ENCODE data around the gene ITPR1. TPM values are rescaled to one million over a fixed set of nuclear protein-coding genes. Genes with fewer than 3 reads are reported as not detected.

Gene ITPR1
- total and polyA plus RNA-seq, 8 donors, result 34.8 to 57.3 (median 42.0) TPM

DNA sequence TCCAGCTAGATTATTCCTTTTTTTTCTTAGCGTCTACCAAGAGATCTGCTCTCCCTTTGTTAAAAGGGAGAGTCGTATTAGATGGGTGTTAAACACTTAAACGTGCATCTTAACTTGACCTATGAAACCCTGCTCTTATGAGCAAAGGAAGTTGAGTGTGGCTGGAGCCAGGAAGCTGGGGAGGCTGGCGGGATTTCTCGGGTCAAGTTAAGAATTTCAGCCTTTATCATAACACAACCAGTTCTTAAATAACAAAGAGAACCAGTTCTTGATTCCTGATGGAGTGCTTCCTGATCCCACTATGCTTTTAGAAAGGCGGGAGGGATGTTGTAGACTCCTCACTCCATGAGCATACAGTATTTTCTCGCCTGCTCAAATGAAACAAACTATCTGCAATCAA lies 215.1 kb downstream of the ITPR1 start:
- no peak for ATAC-seq
- no peak overlapping the region for H3K4me3 ChIP-seq
- no peak for TF ChIP-seq CTCF (IDR thresholded peaks at IDR 0.05)
- DNase-seq, result no peak
- no peaks in the 10 kb centered on the region for H3K9me3 ChIP-seq
- no peaks in the 10 kb centered on the region for H3K27me3 ChIP-seq
- H3K27ac ChIP-seq, result no peak overlapping the region
- intact Hi-C loops (cut with DNase I), result no loop called here
- peaks cover 0 to 28% of the 10 kb centered on the region in 2 donors for H3K36me3 ChIP-seq
- H3K4me1 ChIP-seq, result peaks cover 0 to 24% of the 10 kb centered on the region in 2 donors

DNA sequence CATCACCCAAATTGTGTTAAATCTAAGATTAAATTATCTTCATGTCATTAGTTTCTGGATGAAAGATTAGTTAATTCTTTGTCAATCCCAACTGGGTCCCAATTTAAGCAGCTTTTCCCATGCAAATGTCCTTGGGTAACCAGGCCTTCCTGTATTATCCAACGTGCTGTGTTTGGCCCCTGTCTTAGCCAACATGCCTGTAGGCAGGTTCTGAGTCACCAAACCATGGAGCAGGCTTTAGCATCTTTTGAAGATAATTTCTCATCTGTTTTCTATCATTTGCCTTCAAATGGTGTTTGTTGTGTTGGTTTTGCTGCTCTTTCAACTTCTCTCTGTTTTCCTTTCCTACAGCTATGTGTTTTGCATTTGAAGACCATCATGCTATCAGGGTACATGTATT lies 216.2 kb downstream of the ITPR1 start:
- Histone ChIP-seq H3K4me3 (no peak overlapping the region), H3K27ac (no peak overlapping the region), H3K4me1 (peaks cover 0 to 16% of the 10 kb centered on the region in 2 donors), H3K27me3 (no peaks in the 10 kb centered on the region), H3K36me3 (peaks cover 0 to 32% of the 10 kb centered on the region in 2 donors), H3K9me3 (no peaks in the 10 kb centered on the region)
- no peak for DNase-seq
- ATAC-seq, result no peak
- TF ChIP-seq CTCF (IDR thresholded peaks at IDR 0.05), result no peak
- intact Hi-C loops (cut with DNase I), result no loop called here

DNA sequence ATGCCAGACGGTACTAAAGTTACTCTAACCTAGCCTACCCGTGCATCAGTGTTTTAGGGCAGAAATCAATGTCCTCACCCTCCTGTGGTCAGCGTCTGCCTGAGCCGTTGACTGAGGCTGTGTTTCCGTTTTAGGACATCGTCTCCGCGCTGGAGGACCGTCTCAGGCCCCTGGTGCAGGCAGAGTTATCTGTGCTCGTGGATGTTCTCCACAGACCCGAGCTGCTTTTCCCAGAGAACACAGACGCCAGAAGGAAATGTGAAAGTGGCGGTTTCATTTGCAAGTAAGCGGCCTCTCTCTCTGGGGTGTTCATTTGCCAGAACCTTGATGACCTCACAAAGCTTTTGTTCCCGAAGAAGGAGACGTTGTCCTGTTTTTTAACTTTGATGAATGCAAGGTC lies 217.0 kb downstream of the ITPR1 start:
- DNase-seq, result no peak
- Histone ChIP-seq H3K36me3 (peaks cover 0 to 32% of the 10 kb centered on the region in 2 donors), H3K4me3 (no peak overlapping the region), H3K27me3 (no peaks in the 10 kb centered on the region), H3K4me1 (peaks cover 0 to 16% of the 10 kb centered on the region in 2 donors), H3K9me3 (no peaks in the 10 kb centered on the region), H3K27ac (no peak overlapping the region)
- no peak for ATAC-seq
- TF ChIP-seq CTCF (IDR thresholded peaks at IDR 0.05), result no peak
- intact Hi-C loops (cut with DNase I), result loop anchor here in 1 of 2 donors (5.0 kb wide), 1 partner anchor 347 kb away; no protein-coding TSS in a partner anchor

- DNase-seq (no peak), ATAC-seq (peak; percentile 39)
- Histone ChIP-seq H3K36me3 (peaks cover 0 to 24% of the 10 kb centered on the region in 2 donors), H3K4me1 (peaks cover 0 to 16% of the 10 kb centered on the region in 2 donors), H3K4me3 (no peak overlapping the region), H3K27ac (peak overlapping the region; percentile 68 to 76), H3K27me3 (no peaks in the 10 kb centered on the region), H3K9me3 (no peaks in the 10 kb centered on the region)
- TF ChIP-seq CTCF (IDR thresholded peaks at IDR 0.05), result no peak
- intact Hi-C loops (cut with DNase I), result loop anchor here in 1 of 2 donors (5.0 kb wide), 1 partner anchor 346 kb away; no protein-coding TSS in a partner anchor
Observed at GRCh38 chr3:4711680-4711992, 218.5 kb downstream of the ITPR1 start.

- Histone ChIP-seq H3K4me3 (no peak overlapping the region), H3K27me3 (no peaks in the 10 kb centered on the region), H3K36me3 (peaks cover 0 to 19% of the 10 kb centered on the region in 2 donors), H3K9me3 (no peaks in the 10 kb centered on the region), H3K27ac (peak overlapping the region; percentile 68 to 76), H3K4me1 (peaks cover 0 to 16% of the 10 kb centered on the region in 2 donors)
- intact Hi-C loops (cut with DNase I), result loop anchor here in 1 of 2 donors (5.0 kb wide), 1 partner anchor 345 kb away; no protein-coding TSS in a partner anchor
- DNase-seq (peak in 2 of 4 donors; percentile 81), ATAC-seq (peak; percentile 82)
- TF ChIP-seq CTCF (IDR thresholded peaks at IDR 0.05), result no peak
Observed at GRCh38 chr3:4712109-4712508, 219.0 kb downstream of the ITPR1 start.

All from left lung (tissue), 10 donors.